Activated CD4-positive, alpha-beta memory T cell treated with anti-CD3 and anti-CD28 coated beads, Interleukin-2, amount 10 ng/mL, durations not matched to agents 7 days and 5 days (primary cell): ENCODE measurements around the gene TNPO1. TPM values are rescaled to one million over a fixed set of nuclear protein-coding genes. Genes with fewer than 3 reads are reported as not detected.
A peak's percentile ranks its signal among the peaks of the same experiment; 100 is the strongest.

Experiments used
- CTCF ChIA-PET: fragments of 350-600 bp; sonication (Branson Sonifier 250); formaldehyde crosslinking; loops from one replicate; lab custom pipeline; 2021; ENCODE audit warnings: antibody characterized with exemption, inconsistent platforms; lab: Charles Lee
- POLR2A ChIA-PET: fragments of 350-600 bp; sonication (Branson Sonifier 250); formaldehyde crosslinking; loops from one replicate; lab custom pipeline; 2021; ENCODE audit warnings: antibody characterized with exemption; lab: Charles Lee
- DNase-seq: peaks from one replicate; pipeline ENCODE4 v3.0.0-alpha.2; 2020
- H3K27ac Mint-ChIP-seq: one replicate; pipeline ENCODE4 v1.8.0; 2021; ENCODE audit warnings: mild to moderate bottlenecking, mixed read lengths
- H3K27me3 Mint-ChIP-seq: one replicate; pipeline ENCODE4 v1.8.0; 2021; ENCODE audit warnings: mixed read lengths
- H3K36me3 Mint-ChIP-seq: one replicate; pipeline ENCODE4 v1.8.0; 2021; ENCODE audit warnings: low read depth, mixed read lengths
- H3K4me1 Mint-ChIP-seq: one replicate; pipeline ENCODE4 v1.8.0; 2021; ENCODE audit warnings: mixed read lengths
- H3K4me3 Mint-ChIP-seq: one replicate; pipeline ENCODE4 v1.8.0; 2021; ENCODE audit warnings: mild to moderate bottlenecking, mixed read lengths
- H3K9me3 Mint-ChIP-seq: one replicate; pipeline ENCODE4 v1.8.0; 2021; ENCODE audit warnings: mixed read lengths
- total RNA-seq, 2 experiments: library from RNA; stranded (reverse); gene quantifications; one replicate each; pipeline ENCODE4 v1.2.3, GENCODE V29; 2021

TNPO1 gene
- total RNA-seq, 2 experiments from 2014 or later: 67.1 to 78.3 TPM

GRCh38 chr5:72878854-72879253 is 62.4 kb downstream of the TNPO1 start:
- POLR2A ChIA-PET: no interaction called here
- H3K4me3 Mint-ChIP-seq: no peak overlapping the region
- H3K9me3 Mint-ChIP-seq: no peaks in the 10 kb centered on the region
- no peak overlapping the region for H3K27ac Mint-ChIP-seq
- peaks cover 57% of the 10 kb centered on the region for H3K36me3 Mint-ChIP-seq
- H3K27me3 Mint-ChIP-seq: no peaks in the 10 kb centered on the region
- CTCF ChIA-PET: no interaction called here
- no peak for DNase-seq
- H3K4me1 Mint-ChIP-seq: peaks cover 14% of the 10 kb centered on the region

- H3K27ac Mint-ChIP-seq: no peak overlapping the region
- POLR2A ChIA-PET: no interaction called here
Observed at GRCh38 chr5:72882989-72883388, 66.5 kb downstream of the TNPO1 start.

GRCh38 chr5:72883850-72884249 is 67.4 kb downstream of the TNPO1 start:
- POLR2A ChIA-PET: no interaction called here
- no peak overlapping the region for H3K4me3 Mint-ChIP-seq
- H3K9me3 Mint-ChIP-seq: no peaks in the 10 kb centered on the region
- no peak overlapping the region for H3K27ac Mint-ChIP-seq
- H3K36me3 Mint-ChIP-seq: peaks cover 66% of the 10 kb centered on the region
- CTCF ChIA-PET: interaction anchor here (1.1 kb wide), 1 partner anchor 72 kb away, joined by 3 read pairs; the partner anchor contains the start of gene FCHO2
- H3K4me1 Mint-ChIP-seq: peaks cover 13% of the 10 kb centered on the region
- no peaks in the 10 kb centered on the region for H3K27me3 Mint-ChIP-seq
- no peak for DNase-seq

More at GRCh38 chr5:72882989-72883388, 66.5 kb downstream of the TNPO1 start:
- H3K27me3 Mint-ChIP-seq: no peaks in the 10 kb centered on the region
- peaks cover 65% of the 10 kb centered on the region for H3K36me3 Mint-ChIP-seq
- peaks cover 14% of the 10 kb centered on the region for H3K4me1 Mint-ChIP-seq
- CTCF ChIA-PET: no interaction called here
- no peaks in the 10 kb centered on the region for H3K9me3 Mint-ChIP-seq
- no peak for DNase-seq
- H3K4me3 Mint-ChIP-seq: no peak overlapping the region

- peaks cover 69% of the 10 kb centered on the region for H3K36me3 Mint-ChIP-seq
- POLR2A ChIA-PET: no interaction called here
Observed at GRCh38 chr5:72884892-72885291, 68.4 kb downstream of the TNPO1 start.

GRCh38 chr5:72885824-72886223 is 69.4 kb downstream of the TNPO1 start:
- Mint-ChIP-seq H3K27me3 (no peaks in the 10 kb centered on the region), H3K4me1 (peaks cover 8% of the 10 kb centered on the region), H3K27ac (no peak overlapping the region), H3K9me3 (no peaks in the 10 kb centered on the region), H3K4me3 (no peak overlapping the region), H3K36me3 (peaks cover 72% of the 10 kb centered on the region)
- ChIA-PET CTCF (no interaction called here), POLR2A (no interaction called here)
- no peak for DNase-seq

More at GRCh38 chr5:72884892-72885291, 68.4 kb downstream of the TNPO1 start:
- Mint-ChIP-seq H3K9me3 (no peaks in the 10 kb centered on the region), H3K4me3 (no peak overlapping the region), H3K4me1 (peaks cover 10% of the 10 kb centered on the region), H3K27ac (no peak overlapping the region), H3K27me3 (no peaks in the 10 kb centered on the region)
- DNase-seq: no peak
- CTCF ChIA-PET: interaction anchor here (1.1 kb wide), 1 partner anchor 71 kb away, joined by 3 read pairs; the partner anchor contains the start of gene FCHO2

- H3K36me3 Mint-ChIP-seq: peaks cover 69% of the 10 kb centered on the region
- CTCF ChIA-PET: no interaction called here
Observed at GRCh38 chr5:72888595-72888994, 72.1 kb downstream of the TNPO1 start.

GRCh38 chr5:72889324-72889723 is 72.9 kb downstream of the TNPO1 start:
- no peak for DNase-seq
- Mint-ChIP-seq H3K27ac (no peak overlapping the region), H3K4me3 (no peak overlapping the region), H3K27me3 (no peaks in the 10 kb centered on the region), H3K9me3 (no peaks in the 10 kb centered on the region), H3K4me1 (no peaks in the 10 kb centered on the region), H3K36me3 (peaks cover 72% of the 10 kb centered on the region)
- ChIA-PET POLR2A (no interaction called here), CTCF (no interaction called here)

More at GRCh38 chr5:72888595-72888994, 72.1 kb downstream of the TNPO1 start:
- POLR2A ChIA-PET: no interaction called here
- H3K4me1 Mint-ChIP-seq: no peaks in the 10 kb centered on the region
- no peak for DNase-seq
- no peak overlapping the region for H3K4me3 Mint-ChIP-seq
- no peaks in the 10 kb centered on the region for H3K27me3 Mint-ChIP-seq
- no peaks in the 10 kb centered on the region for H3K9me3 Mint-ChIP-seq
- H3K27ac Mint-ChIP-seq: no peak overlapping the region

GRCh38 chr5:72892846-72893245 is 76.4 kb downstream of the TNPO1 start:
- CTCF ChIA-PET: no interaction called here
- POLR2A ChIA-PET: no interaction called here
- no peak overlapping the region for H3K4me3 Mint-ChIP-seq
- no peaks in the 10 kb centered on the region for H3K9me3 Mint-ChIP-seq
- no peak for DNase-seq
- peaks cover 9% of the 10 kb centered on the region for H3K4me1 Mint-ChIP-seq
- no peaks in the 10 kb centered on the region for H3K27me3 Mint-ChIP-seq
- H3K36me3 Mint-ChIP-seq: peaks cover 71% of the 10 kb centered on the region
- H3K27ac Mint-ChIP-seq: no peak overlapping the region

- H3K4me1 Mint-ChIP-seq: peaks cover 10% of the 10 kb centered on the region
- ChIA-PET CTCF (interaction anchor here (0.7 kb wide), 1 partner anchor 45 kb away, joined by 4 read pairs; no protein-coding TSS in a partner anchor), POLR2A (interaction anchor here (3.2 kb wide), 1 partner anchor 47 kb away, joined by 13 read pairs; no protein-coding TSS in a partner anchor)
- no peaks in the 10 kb centered on the region for H3K9me3 Mint-ChIP-seq
- H3K4me3 Mint-ChIP-seq: no peak overlapping the region
- peak overlapping the region; percentile 73 for H3K27ac Mint-ChIP-seq
- H3K36me3 Mint-ChIP-seq: peaks cover 65% of the 10 kb centered on the region
- H3K27me3 Mint-ChIP-seq: no peaks in the 10 kb centered on the region
- no peak for DNase-seq
Observed at GRCh38 chr5:72895758-72896157, 79.3 kb downstream of the TNPO1 start.

GRCh38 chr5:72906806-72907205 is 90.3 kb downstream of the TNPO1 start:
- Mint-ChIP-seq H3K4me1 (no peaks in the 10 kb centered on the region), H3K9me3 (no peaks in the 10 kb centered on the region), H3K36me3 (peaks cover 54% of the 10 kb centered on the region), H3K27me3 (no peaks in the 10 kb centered on the region), H3K27ac (no peak overlapping the region), H3K4me3 (no peak overlapping the region)
- POLR2A ChIA-PET: interaction anchor here (1.0 kb wide), 1 partner anchor 90 kb away, joined by 3 read pairs; the partner anchor contains the start of gene TNPO1
- CTCF ChIA-PET: interaction anchor here (1.0 kb wide), 1 partner anchor 9 kb away, joined by 3 read pairs; no protein-coding TSS in a partner anchor
- no peak for DNase-seq

GRCh38 chr5:72908664-72909063 is 92.2 kb downstream of the TNPO1 start:
- DNase-seq: no peak
- Mint-ChIP-seq H3K4me3 (no peak overlapping the region), H3K27ac (no peak overlapping the region), H3K36me3 (peaks cover 40% of the 10 kb centered on the region), H3K27me3 (no peaks in the 10 kb centered on the region), H3K9me3 (no peaks in the 10 kb centered on the region), H3K4me1 (no peaks in the 10 kb centered on the region)
- POLR2A ChIA-PET: no interaction called here
- CTCF ChIA-PET: no interaction called here

GRCh38 chr5:72917371-72917776 is 100.9 kb downstream of the TNPO1 start:
- Mint-ChIP-seq H3K4me1 (no peaks in the 10 kb centered on the region), H3K9me3 (no peaks in the 10 kb centered on the region), H3K4me3 (no peak overlapping the region), H3K27ac (no peak overlapping the region), H3K27me3 (peaks cover 3% of the 10 kb centered on the region), H3K36me3 (no peaks in the 10 kb centered on the region)
- no peak for DNase-seq
- ChIA-PET CTCF (no interaction called here), POLR2A (no interaction called here)

- ChIA-PET CTCF (interaction anchor here (1.0 kb wide), 1 partner anchor 296 kb away, joined by 3 read pairs; no protein-coding TSS in a partner anchor), POLR2A (no interaction called here)
- no peaks in the 10 kb centered on the region for H3K9me3 Mint-ChIP-seq
- no peaks in the 10 kb centered on the region for H3K4me1 Mint-ChIP-seq
- H3K27ac Mint-ChIP-seq: no peak overlapping the region
- H3K36me3 Mint-ChIP-seq: no peaks in the 10 kb centered on the region
- no peak for DNase-seq
- H3K4me3 Mint-ChIP-seq: no peak overlapping the region
- H3K27me3 Mint-ChIP-seq: peaks cover 3% of the 10 kb centered on the region
Observed at GRCh38 chr5:72920690-72921502, 104.4 kb downstream of the TNPO1 start.
